OCI-LY3 (cell line): ENCODE data around the gene KRTAP10-2.

Experiments used
- CTCF ChIP-seq: fragments of 200-600, 300-600 bp; sonication (generic); IDR thresholded peaks from 2 replicates; pipeline ENCODE4 v1.5.1; 2014; ENCODE audit warnings: antibody characterized with exemption, low read length, low read depth
- EZH2phosphoT487 ChIP-seq: fragments of 200-600 bp; shearing (Covaris generic); IDR thresholded peaks from 2 replicates; pipeline ENCODE4 v1.6.1; 2018; ENCODE audit warnings: antibody characterized with exemption, mixed run types, low read depth

- TF ChIP-seq CTCF (no peak), EZH2phosphoT487 (no peak)
Observed at GRCh38 chr21:44579833-44580144, 28.5 kb upstream of the KRTAP10-2 start.
